ENCODE results near the gene PGD. TPM values are rescaled to one million over a fixed set of nuclear protein-coding genes. Genes with fewer than 3 reads are reported as not detected.
"Not testable (repeated sequence)": the region's sequence is repeated elsewhere in the genome, so short reads cannot be mapped to it uniquely, and the experiment has no call there.

PGD gene
- total and polyA plus RNA-seq, 2 donors (not counting 1 experiment from before 2014, with no cell fraction given): 13.7 to 56.7 TPM

DNA sequence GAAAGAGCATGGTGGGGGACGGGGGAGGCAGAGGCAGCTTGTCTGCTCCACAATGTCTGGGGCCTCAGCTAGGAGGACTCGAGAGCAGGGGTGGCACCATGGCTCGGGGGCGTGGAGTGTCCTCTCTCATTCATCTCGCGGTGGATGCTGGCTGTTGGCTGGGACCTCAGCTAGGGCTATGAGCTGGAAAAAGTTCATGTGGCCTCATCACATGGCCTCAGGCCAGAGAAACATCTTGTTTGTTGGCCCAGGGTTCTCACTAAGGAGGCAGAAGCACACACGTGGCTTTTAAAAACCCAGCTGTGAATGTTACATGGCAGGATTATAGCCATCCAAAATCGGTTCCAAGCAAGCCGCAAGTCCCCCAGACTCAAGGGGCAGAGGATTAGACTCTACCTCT is 25.2 kb downstream of the PGD start:
- Histone ChIP-seq H2AFZ (ENCODE audit: insufficient read depth, low read depth, low read length, poor library complexity, severe bottlenecking) (no peak overlapping the region), H4K20me1 (ENCODE audit: control insufficient read depth, insufficient read depth, low read length, poor library complexity, severe bottlenecking) (no peaks in the 10 kb centered on the region), H3K79me2 (ENCODE audit: control insufficient read depth, insufficient read depth, low read length) (no peaks in the 10 kb centered on the region), H3K4me2 (replicated peaks; ENCODE audit: low read depth, low read length, poor library complexity, severe bottlenecking) (no peak overlapping the region), H3K27me3 (replicated peaks in 1 of 4; ENCODE audit: control extremely low read depth in 1 of 4, control insufficient read depth in 3 of 4, insufficient read depth in 4 of 4, low read length in 3 of 4) (no peaks in the 10 kb centered on the region), H3K36me3 (replicated peaks in 1 of 2; ENCODE audit: control extremely low read depth in 1 of 2, control insufficient read depth in 1 of 2, extremely low read depth in 1 of 2, insufficient read depth in 2 of 2, low read length in 1 of 2) (peaks cover 0 to 17% of the 10 kb centered on the region in 2 experiments), H3K4me1 (ENCODE audit: control insufficient read depth in 2 of 2, insufficient read depth in 2 of 2, low read length in 2 of 2) (peaks cover 0 to 6% of the 10 kb centered on the region in 2 donors), H3K27ac (ENCODE audit: low read length in 2 of 2) (no peak overlapping the region), H3K9ac (ENCODE audit: low read length) (no peak overlapping the region), H3K4me3 (ENCODE audit: control extremely low read depth in 1 of 5, extremely low read depth in 1 of 5, insufficient read depth in 1 of 5, low read depth in 2 of 5, low read length in 4 of 5) (no peak overlapping the region), H3K9me3 (ENCODE audit: control extremely low read depth in 1 of 3, control insufficient read depth in 2 of 3, insufficient read depth in 1 of 3, low read length in 2 of 3) (no peaks in the 10 kb centered on the region)
- Mint-ChIP-seq H3K27me3 (no peaks in the 10 kb centered on the region), H3K9me3 (ENCODE audit: insufficient read depth) (no peaks in the 10 kb centered on the region), H3K27ac (no peak overlapping the region), H3K4me3 (no peak overlapping the region), H3K4me1 (peaks cover 4% of the 10 kb centered on the region)
- no peak for TF ChIP-seq CTCF (IDR thresholded peaks at IDR 0.05)
- CTCF ChIA-PET: interaction anchor here (0.6 to 1.3 kb wide), 4 partner anchors 37 to 640 kb away, joined by 3 to 4 read pairs (median 3); no protein-coding TSS in a partner anchor
- POLR2A ChIA-PET: no interaction called here
- ATAC-seq (ENCODE audit: low read depth): no peak
- no peak for DNase-seq
- intact Hi-C loops (cut with micrococcal nuclease): no loop called here
- 90% methylated on average over 9 of the region's 9 CpGs for WGBS (ENCODE audit: insufficient coverage)

GRCh38 chr1:10424651-10425050 is 25.8 kb downstream of the PGD start:
- intact Hi-C loops (cut with micrococcal nuclease): no loop called here
- Histone ChIP-seq H3K9ac (ENCODE audit: low read length) (no peak overlapping the region), H3K4me1 (ENCODE audit: control insufficient read depth in 2 of 2, insufficient read depth in 2 of 2, low read length in 2 of 2) (peaks cover 1 to 8% of the 10 kb centered on the region in 2 donors), H3K4me2 (replicated peaks; ENCODE audit: low read depth, low read length, poor library complexity, severe bottlenecking) (no peak overlapping the region), H3K4me3 (ENCODE audit: control extremely low read depth in 1 of 5, extremely low read depth in 1 of 5, insufficient read depth in 1 of 5, low read depth in 2 of 5, low read length in 4 of 5) (no peak overlapping the region), H3K79me2 (ENCODE audit: control insufficient read depth, insufficient read depth, low read length) (no peaks in the 10 kb centered on the region), H3K9me3 (ENCODE audit: control extremely low read depth in 1 of 3, control insufficient read depth in 2 of 3, insufficient read depth in 1 of 3, low read length in 2 of 3) (no peaks in the 10 kb centered on the region), H2AFZ (ENCODE audit: insufficient read depth, low read depth, low read length, poor library complexity, severe bottlenecking) (no peak overlapping the region), H3K27ac (ENCODE audit: low read length in 2 of 2) (no peak overlapping the region), H4K20me1 (ENCODE audit: control insufficient read depth, insufficient read depth, low read length, poor library complexity, severe bottlenecking) (no peaks in the 10 kb centered on the region), H3K27me3 (replicated peaks in 1 of 4; ENCODE audit: control extremely low read depth in 1 of 4, control insufficient read depth in 3 of 4, insufficient read depth in 4 of 4, low read length in 3 of 4) (no peaks in the 10 kb centered on the region), H3K36me3 (replicated peaks in 1 of 2; ENCODE audit: control extremely low read depth in 1 of 2, control insufficient read depth in 1 of 2, extremely low read depth in 1 of 2, insufficient read depth in 2 of 2, low read length in 1 of 2) (peaks cover 0 to 12% of the 10 kb centered on the region in 2 experiments)
- H3K27me3 Mint-ChIP-seq: no peaks in the 10 kb centered on the region
- ChIA-PET CTCF (interaction anchor here (0.7 to 1.4 kb wide), 3 partner anchors 12 to 39 kb away, joined by 3 to 4 read pairs (median 3); no protein-coding TSS in a partner anchor), POLR2A (no interaction called here)
- H3K4me1 Mint-ChIP-seq: peaks cover 5% of the 10 kb centered on the region
- ATAC-seq (ENCODE audit: low read depth): no peak
- H3K27ac Mint-ChIP-seq: no peak overlapping the region
- H3K9me3 Mint-ChIP-seq (ENCODE audit: insufficient read depth): no peaks in the 10 kb centered on the region
- WGBS (ENCODE audit: insufficient coverage): 95% methylated on average over 6 of the region's 8 CpGs
- no peak overlapping the region for H3K4me3 Mint-ChIP-seq
- DNase-seq: no peak
- no peak for TF ChIP-seq EZH2 (IDR thresholded peaks at IDR 0.05; ENCODE audit: borderline replicate concordance, insufficient read depth, low read depth, low read length, poor library complexity, severe bottlenecking)
- no peak for TF ChIP-seq CTCF (IDR thresholded peaks at IDR 0.05)

DNA sequence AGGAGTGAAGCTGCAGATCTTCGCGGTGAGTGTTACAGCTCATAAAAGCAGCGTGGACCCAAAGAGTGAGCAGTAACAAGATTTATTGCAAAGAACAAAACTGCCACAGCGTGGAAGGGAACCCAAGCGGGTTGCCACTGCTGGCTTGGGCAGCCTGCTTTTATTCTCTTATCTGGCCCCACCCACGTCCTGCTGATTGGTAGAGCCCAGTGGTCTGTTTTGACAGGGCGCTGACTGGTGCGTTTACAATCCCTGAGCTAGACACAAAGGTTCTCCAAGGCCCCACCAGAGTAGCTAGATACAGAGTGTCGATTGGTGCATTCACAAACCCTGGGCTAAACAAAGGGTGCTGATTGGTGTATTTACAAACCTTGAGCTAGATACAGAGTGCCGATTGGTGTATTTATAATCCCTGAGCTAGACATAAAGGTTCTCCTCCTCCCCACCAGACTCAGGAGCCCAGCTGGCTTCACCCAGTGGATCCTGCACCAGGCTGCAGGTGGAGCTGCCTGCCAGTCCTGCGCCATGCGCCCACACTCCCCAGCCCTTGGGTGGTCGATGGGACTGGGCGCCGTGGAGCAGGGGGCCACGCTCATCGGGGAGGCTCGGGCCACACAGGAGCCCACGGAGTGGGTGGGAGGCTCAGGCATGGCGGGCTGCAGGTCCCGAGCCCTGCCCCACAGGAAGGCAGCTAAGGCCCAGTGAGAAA is 27.1 kb downstream of the PGD start:
- H3K79me2 ChIP-seq (ENCODE audit: control insufficient read depth, insufficient read depth, low read length); H2AFZ ChIP-seq (ENCODE audit: insufficient read depth, low read depth, low read length, poor library complexity, severe bottlenecking); H3K9ac ChIP-seq (ENCODE audit: low read length); H3K27me3 ChIP-seq (replicated peaks in 1 of 4; ENCODE audit: control extremely low read depth in 1 of 4, control insufficient read depth in 3 of 4, insufficient read depth in 4 of 4, low read length in 3 of 4); H3K9me3 Mint-ChIP-seq (ENCODE audit: insufficient read depth); DNase-seq; H3K27ac Mint-ChIP-seq; H3K4me3 Mint-ChIP-seq; H3K27me3 Mint-ChIP-seq; H3K27ac ChIP-seq (ENCODE audit: low read length in 2 of 2); ATAC-seq (ENCODE audit: low read depth); H3K36me3 ChIP-seq (replicated peaks in 1 of 2; ENCODE audit: control extremely low read depth in 1 of 2, control insufficient read depth in 1 of 2, extremely low read depth in 1 of 2, insufficient read depth in 2 of 2, low read length in 1 of 2); H3K4me2 ChIP-seq (replicated peaks; ENCODE audit: low read depth, low read length, poor library complexity, severe bottlenecking); H3K9me3 ChIP-seq (ENCODE audit: control extremely low read depth in 1 of 3, control insufficient read depth in 2 of 3, insufficient read depth in 1 of 3, low read length in 2 of 3); H4K20me1 ChIP-seq (ENCODE audit: control insufficient read depth, insufficient read depth, low read length, poor library complexity, severe bottlenecking); intact Hi-C loops (cut with micrococcal nuclease); H3K4me3 ChIP-seq (ENCODE audit: control extremely low read depth in 1 of 5, extremely low read depth in 1 of 5, insufficient read depth in 1 of 5, low read depth in 2 of 5, low read length in 4 of 5): not testable (repeated sequence)
- ChIA-PET CTCF (interaction anchor here (0.8 to 1.4 kb wide), 4 partner anchors 11 to 929 kb away, joined by 3 to 5 read pairs (median 3); partner anchors contain the start of gene KIF1B), POLR2A (interaction anchor here (0.6 to 0.7 kb wide), 2 partner anchors 27 to 532 kb away, joined by 4 to 5 read pairs; partner anchors contain the start of gene PGD)
- 97% methylated on average over 15 of the region's 21 CpGs for WGBS (ENCODE audit: insufficient coverage)
- H3K4me1 ChIP-seq (ENCODE audit: control insufficient read depth in 2 of 2, insufficient read depth in 2 of 2, low read length in 2 of 2): peaks cover 7 to 16% of the 10 kb centered on the region in 2 donors
- H3K4me1 Mint-ChIP-seq: peaks cover 15% of the 10 kb centered on the region

Data from B cell (primary cell).